Activated naive CD8-positive, alpha-beta T cell treated with anti-CD3 and anti-CD28 coated beads, Interleukin-2, amount 50 U/mL, for 16 hours (primary cell): ENCODE results near the gene FAM177A1.
"Not testable (repeated sequence)": the region's sequence is repeated elsewhere in the genome, so short reads cannot be mapped to it uniquely, and the experiment has no call there.

ENCODE experiments used
- DNase-seq: peaks from one replicate; pipeline ENCODE4 v3.0.0-alpha.2; 2020; ENCODE audit warnings: low read depth, low spot score

The FAM177A1 gene

GRCh38 chr14:35046048-35046750 is at the start of gene FAM177A1:
Gene FAM177A1, plus strand, starts transcription at chr14:35046272. Its CDS starts 192 bp downstream, at chr14:35046464.
- peak; percentile 96 for DNase-seq

DNA sequence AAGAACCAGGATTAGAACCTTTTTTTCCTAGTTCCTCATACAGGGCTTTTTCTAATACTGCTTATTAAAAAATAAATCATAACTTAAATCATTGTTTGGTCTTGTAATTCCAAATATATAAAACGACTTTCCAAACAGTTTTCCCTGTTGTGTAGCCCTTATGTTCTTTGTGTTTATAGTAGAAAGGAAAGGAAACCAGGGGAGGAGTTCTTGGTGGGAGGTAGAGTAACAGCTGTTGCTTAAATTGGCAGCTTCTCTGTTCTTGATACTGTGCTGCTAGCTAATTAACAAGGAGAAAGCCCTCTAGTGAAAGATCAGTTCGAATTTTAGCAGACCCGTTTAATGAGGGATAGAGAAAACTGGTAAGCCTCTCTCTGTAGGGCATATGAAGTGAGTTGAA is 48.3 kb upstream of the FAM177A1 start:
- no peak for DNase-seq

- DNase-seq = no peak
Measured at GRCh38 chr14:34999500-34999899, 46.6 kb upstream of the FAM177A1 start.

DNA sequence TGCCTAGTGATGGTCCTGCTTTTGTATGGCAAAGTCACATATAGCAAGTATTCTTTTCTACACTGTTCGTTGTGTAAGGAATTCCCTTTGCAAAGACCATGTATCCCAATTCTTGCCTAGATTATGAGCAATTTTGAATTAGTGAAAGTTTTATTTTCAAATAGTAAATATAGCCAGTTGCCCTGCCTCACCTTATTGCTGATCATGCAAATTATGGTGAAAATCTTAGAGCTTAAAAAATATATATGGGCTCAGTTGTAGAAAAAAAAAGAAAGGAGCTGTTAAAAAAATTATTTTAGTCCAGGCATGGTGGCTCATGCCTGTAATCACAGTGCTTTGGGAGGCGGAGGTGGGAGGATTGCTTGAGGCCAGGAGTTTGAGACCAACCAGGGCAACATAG is 44.5 kb upstream of the FAM177A1 start:
- DNase-seq = no peak

DNA sequence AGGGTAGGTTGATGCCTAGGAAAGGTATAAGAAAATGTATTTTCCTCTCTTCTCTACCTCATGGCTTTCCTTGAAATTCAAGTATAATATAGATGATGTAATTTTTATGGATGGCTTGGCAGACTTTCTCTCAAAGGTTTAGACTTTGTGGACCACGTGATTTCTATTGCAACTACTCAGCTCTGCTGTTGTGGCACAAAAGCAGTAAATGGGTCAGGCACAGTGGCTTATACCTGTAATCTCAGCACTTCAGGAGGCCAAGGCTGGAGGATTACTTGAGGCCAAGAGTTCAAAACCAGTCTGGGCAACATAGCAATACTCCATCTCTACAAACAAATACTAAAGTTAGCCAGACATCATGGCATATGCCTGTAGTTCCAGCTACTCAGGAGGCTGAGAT is 41.2 kb upstream of the FAM177A1 start:
- no peak for DNase-seq

GRCh38 chr14:35016568-35016967 is 29.5 kb upstream of the FAM177A1 start:
- no peak for DNase-seq

- DNase-seq = no peak
Measured at GRCh38 chr14:35020713-35021112, 25.4 kb upstream of the FAM177A1 start.

DNA sequence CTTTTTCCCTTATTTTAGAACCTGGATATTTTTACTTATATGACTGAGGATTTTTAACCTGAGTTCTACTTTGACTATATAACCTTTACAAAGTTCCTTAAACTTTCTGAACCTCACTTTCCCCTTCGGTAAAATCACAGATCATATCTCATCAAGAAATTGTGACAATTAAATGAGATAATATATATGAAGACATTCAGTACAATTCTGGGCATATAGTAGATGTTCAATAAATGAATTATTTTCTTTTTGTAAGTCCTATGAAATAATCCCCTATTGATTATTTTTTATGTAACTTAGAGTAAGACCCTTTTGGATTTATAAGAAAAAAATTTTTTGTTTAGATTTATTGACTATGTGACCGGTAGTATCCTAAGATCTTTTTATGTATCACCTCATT is 17.6 kb upstream of the FAM177A1 start:
- DNase-seq = no peak

GRCh38 chr14:35032562-35032961 is 13.5 kb upstream of the FAM177A1 start:
- DNase-seq = no peak

DNA sequence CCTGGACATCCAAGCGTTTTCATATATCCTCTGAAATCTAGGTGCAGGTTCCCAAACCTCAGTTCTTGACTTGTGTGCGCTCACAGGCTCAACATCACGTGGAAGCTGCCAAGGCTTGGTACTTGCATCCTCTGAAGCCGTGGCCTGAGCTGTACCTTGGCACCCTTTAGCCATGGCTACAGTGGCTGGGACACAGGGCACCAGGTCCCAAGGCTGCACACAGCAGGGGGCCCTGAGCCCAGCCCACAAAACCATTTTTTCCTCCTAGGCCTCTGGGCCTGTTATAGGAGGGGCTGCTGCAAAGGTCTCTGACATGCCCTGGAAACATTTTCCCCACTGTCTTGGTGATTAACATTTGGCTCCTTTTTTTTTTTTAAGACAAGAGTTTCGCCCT is 11.6 kb upstream of the FAM177A1 start:
- DNase-seq = no peak

GRCh38 chr14:35034944-35035554 is 11.0 kb upstream of the FAM177A1 start:
- not testable (repeated sequence) for DNase-seq

GRCh38 chr14:35038312-35038711 is 7.8 kb upstream of the FAM177A1 start:
- not testable (repeated sequence) for DNase-seq

DNA sequence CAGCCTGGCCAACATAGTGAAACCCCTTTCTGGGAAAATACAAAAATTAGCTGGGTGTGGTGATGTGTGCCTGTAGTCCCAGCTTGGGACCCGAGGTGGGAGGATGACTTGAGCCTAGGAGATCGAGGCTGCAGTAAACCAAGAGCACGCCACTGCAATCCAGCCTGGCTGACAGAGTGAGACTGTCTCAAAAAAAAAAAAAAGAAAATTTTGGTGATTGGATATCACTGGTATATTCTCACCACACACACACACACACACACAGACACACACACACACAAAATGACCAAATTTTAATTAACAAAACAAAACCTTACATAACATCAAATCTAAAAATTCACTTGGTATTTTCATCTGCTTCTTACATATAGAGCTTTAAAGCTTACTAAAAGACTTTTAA is 3.4 kb upstream of the FAM177A1 start:
- no peak for DNase-seq

DNA sequence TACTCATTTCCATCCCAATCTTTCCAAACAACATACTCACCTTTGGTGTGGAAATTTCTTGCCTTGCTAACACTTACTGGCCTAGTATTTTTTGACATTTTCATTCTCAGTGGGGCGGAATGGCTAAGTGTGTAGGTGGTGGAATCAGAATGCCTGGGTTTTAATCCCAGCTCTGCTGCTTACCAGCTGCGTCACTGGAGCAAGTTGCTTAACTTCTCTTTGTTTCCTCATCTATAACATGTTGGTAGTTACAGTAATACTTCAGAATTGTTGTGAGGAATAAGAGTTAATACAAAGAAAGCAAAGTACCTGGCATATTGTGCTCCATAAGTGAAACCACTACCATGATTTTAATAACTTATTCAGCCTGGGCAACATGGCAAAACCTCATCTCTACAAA is 3.0 kb upstream of the FAM177A1 start:
- DNase-seq = no peak

DNA sequence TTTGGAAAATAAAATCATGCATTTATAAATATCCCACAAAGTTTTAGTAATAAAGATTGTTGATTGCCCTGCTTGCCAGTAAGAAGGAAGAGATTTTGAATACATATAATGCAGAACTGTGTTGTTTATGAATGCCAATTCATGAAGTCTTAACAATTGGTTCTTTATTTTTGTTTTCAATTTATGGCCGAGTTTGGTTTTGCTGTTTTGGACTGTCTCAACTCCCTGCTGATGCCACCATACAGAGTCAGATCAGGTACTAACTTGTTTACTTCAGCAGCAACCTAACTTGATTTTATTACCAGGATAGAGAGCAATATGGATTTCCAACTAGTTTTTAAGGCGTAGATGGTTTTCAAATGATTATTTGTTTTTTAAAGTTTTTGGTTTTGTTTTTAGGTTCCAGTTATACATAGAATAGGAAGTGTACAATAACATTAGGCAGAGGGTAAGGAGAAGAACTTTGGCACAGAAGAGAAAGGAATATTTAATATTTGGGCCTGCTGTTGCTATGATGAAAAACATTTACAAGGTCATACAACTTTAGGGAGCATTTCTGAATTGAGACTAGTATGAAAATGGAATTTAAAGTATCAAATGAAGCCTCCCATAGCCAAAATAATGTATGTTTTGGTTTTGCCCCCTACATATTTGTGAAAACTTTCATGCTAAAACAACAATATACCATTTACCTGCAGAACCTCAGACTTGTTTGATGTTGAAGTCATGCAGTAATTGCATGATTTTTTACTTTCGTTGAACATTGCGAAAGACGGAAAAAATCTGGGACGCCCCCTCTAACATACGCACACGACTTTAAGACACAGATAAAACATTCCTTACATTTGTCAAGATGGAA is 904 bp upstream of the FAM177A1 start:
- DNase-seq = no peak

GRCh38 chr14:35045798-35046047 is 349 bp upstream of the FAM177A1 start:
- no peak for DNase-seq

DNA sequence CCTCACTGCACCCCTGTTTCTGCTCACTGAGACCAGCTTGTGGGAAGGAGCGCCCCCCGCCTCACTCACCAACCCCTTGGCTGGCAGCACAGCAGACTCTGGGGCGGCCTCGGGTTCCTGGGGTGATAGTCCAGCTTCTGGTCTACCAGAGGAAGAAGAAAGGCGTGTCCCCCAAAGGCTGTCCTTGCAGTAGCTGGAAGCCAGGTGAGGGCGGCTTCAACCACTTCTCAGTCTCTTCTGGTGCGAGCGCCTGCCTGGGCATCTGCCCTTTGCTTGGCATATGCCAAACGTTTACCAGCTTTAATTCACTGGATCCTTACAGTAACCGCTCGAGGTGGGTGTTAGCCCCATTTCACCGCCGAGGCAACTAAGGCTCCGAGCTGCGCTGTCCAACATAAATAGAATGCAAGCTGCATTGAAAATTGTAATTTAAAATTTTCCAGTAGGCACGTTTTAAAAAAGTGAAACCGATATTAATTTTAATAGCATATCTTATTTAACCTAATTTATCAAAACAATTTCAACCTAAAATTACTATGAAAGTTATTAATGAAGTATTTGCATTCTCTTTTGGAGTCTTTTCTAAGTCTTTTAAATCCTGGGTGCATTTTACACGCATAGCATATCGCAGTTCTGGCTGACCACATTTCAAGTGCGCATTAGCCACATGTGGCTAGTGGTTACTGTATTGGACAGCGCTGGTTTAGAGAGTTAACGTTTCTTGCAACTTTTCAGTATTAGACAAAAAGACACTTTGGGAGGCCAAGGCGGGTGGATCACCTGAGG is 872 bp downstream of the FAM177A1 start:
- peak; percentile 2 for DNase-seq

DNA sequence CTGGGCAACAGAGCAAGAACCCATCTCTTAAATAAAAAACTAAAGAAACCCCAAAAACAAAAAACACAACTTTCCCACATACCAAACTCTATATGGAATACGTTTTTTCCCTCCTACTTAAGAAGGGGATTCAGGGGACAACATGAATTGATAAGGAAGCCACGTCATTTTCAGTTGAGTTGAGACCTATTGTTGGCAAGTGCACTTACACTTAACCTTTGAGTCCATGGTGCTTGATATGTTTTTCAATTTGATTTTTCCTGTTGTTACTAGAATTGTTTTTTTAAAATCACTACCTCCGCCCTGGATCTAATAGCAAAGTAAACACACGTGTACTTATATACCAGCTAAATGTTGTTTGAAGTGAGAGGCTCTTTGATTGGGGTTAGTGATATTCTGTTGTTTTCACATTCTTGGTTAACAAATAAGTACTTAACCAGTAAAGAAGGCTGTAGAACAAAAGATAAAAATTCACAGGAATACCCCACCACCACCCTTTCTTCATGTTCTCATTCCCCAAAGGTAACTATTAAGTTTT is 2.0 kb downstream of the FAM177A1 start:
- no peak for DNase-seq

- no peak for DNase-seq
Measured at GRCh38 chr14:35050652-35051051, 4.6 kb downstream of the FAM177A1 start.

- DNase-seq = no peak
Measured at GRCh38 chr14:35051796-35052195, 5.7 kb downstream of the FAM177A1 start.

DNA sequence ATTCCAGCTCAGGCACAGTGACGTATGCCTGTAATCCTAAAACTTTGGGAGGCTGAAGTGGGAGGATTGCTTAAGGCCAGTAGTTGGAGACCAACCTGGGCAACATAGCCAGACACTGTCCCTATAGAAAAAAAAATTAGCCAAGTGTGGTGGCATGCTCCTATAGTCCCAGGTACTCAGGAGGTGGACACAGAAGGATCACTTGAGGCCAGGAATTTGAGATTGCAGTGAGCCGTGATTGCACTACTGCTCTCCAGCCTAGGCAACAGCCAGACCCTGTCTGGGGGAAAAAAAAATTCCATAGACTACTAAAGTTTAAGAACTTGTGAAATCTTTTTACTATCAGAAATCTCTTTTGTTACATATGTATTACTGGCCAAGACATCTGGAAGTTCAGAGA is 6.6 kb downstream of the FAM177A1 start:
- no peak for DNase-seq
